Measurements from ENCODE around the gene CENPX. TPM values are rescaled to one million over a fixed set of nuclear protein-coding genes. Genes with fewer than 3 reads are reported as not detected.

CENPX gene
- total and polyA plus RNA-seq, 2 of the 13 experiments (the other 11 are each of a cell fraction or from before 2014, with no cell fraction given) = 92.7 to 170 TPM

GRCh38 chr17:82022310-82022980 lies at the start of gene CENPX (continued):
- TF ChIP-seq STAT6 (CRISPR knock-in tag; IDR thresholded peaks at IDR 0.05; ENCODE audit: borderline replicate concordance) (0 out of 2 replicates have a peak, but pooled peaks have one; percentile 62), NFKB2 (CRISPR knock-in tag; IDR thresholded peaks at IDR 0.05; ENCODE audit: borderline replicate concordance) (peak; percentile 58; the same call in 1 of the 2 replicates), RARA (CRISPR knock-in tag; IDR thresholded peaks at IDR 0.05) (peak; percentile 64), ARID4A (CRISPR knock-in tag; IDR thresholded peaks at IDR 0.05; ENCODE audit: borderline replicate concordance) (peak; percentile 85), ZNF556 (CRISPR knock-in tag; IDR thresholded peaks at IDR 0.05; ENCODE audit: borderline replicate concordance) (0 out of 2 replicates have a peak, but pooled peaks have one; percentile 92), ZBTB3 (CRISPR knock-in tag; IDR thresholded peaks at IDR 0.05; ENCODE audit: borderline replicate concordance, low read depth) (0 out of 2 replicates have a peak, but pooled peaks have one; percentile 56), TOPORS (CRISPR knock-in tag; IDR thresholded peaks at IDR 0.05) (no peak), TMF1 (CRISPR knock-in tag; IDR thresholded peaks at IDR 0.05; ENCODE audit: low read depth) (peak; percentile 95), ETV5 (CRISPR knock-in tag; IDR thresholded peaks at IDR 0.05; ENCODE audit: borderline replicate concordance) (peak; percentile 88), RFXAP (CRISPR knock-in tag; IDR thresholded peaks at IDR 0.05; ENCODE audit: borderline replicate concordance) (peak; percentile 67), NR1H2 (CRISPR knock-in tag; IDR thresholded peaks at IDR 0.05; ENCODE audit: borderline replicate concordance, low read depth) (peak; percentile 83; the same call in 1 of the 2 replicates), ISL2 (CRISPR knock-in tag; IDR thresholded peaks at IDR 0.05) (peak; percentile 70), ZFP41 (CRISPR knock-in tag; IDR thresholded peaks at IDR 0.05; ENCODE audit: borderline replicate concordance) (peak; percentile 67; the same call in 1 of the 2 replicates), ZNF766 (CRISPR knock-in tag; IDR thresholded peaks at IDR 0.05; ENCODE audit: borderline replicate concordance) (peak; percentile 27; the same call in 1 of the 2 replicates), ZNF230 (CRISPR knock-in tag; IDR thresholded peaks at IDR 0.05) (0 out of 2 replicates have a peak, but pooled peaks have one; percentile 45), ZMYM2 (CRISPR knock-in tag; IDR thresholded peaks at IDR 0.05) (no peak), GATAD2A (CRISPR knock-in tag; IDR thresholded peaks at IDR 0.05) (0 out of 2 replicates have a peak, but pooled peaks have one; percentile 1), ZFX (CRISPR knock-in tag; IDR thresholded peaks at IDR 0.05; ENCODE audit: low read depth) (peak; percentile 51), ATF5 (CRISPR knock-in tag; IDR thresholded peaks at IDR 0.05; ENCODE audit: low read depth) (0 out of 2 replicates have a peak, but pooled peaks have one; percentile 81), RBAK (CRISPR knock-in tag; IDR thresholded peaks at IDR 0.05) (no peak), ZNF713 (CRISPR knock-in tag; IDR thresholded peaks at IDR 0.05) (0 out of 2 replicates have a peak, but pooled peaks have one; percentile 30), ZNF44 (CRISPR knock-in tag; IDR thresholded peaks at IDR 0.05) (peak; percentile 41; the same call in 1 of the 2 replicates)

Measured in HepG2 (cell line).